SK-N-SH treated with all-trans-retinoic acid at 6 μM for 48 hours (cell line): ENCODE data around the gene ABCB10.
"Not testable (repeated sequence)": the region's sequence is repeated elsewhere in the genome, so short reads cannot be mapped to it uniquely, and the experiment has no call there.

Source experiments
- ZFP30 ChIP-seq: fragments of 450-650 bp; formaldehyde crosslinking; IDR thresholded peaks from 2 replicates; pipeline ENCODE4 v1.5.0; 2022; ENCODE audit warnings: mild to moderate bottlenecking, moderate library complexity
- TF ChIP-seq, protein P1 (sequence below): fragments of 250-450 bp; sonication (Bioruptor Pico); IDR thresholded peaks from 2 replicates; pipeline ENCODE4 v1.8.0; 2020; ENCODE audit warnings: mild to moderate bottlenecking, moderate library complexity, borderline replicate concordance

DNA sequence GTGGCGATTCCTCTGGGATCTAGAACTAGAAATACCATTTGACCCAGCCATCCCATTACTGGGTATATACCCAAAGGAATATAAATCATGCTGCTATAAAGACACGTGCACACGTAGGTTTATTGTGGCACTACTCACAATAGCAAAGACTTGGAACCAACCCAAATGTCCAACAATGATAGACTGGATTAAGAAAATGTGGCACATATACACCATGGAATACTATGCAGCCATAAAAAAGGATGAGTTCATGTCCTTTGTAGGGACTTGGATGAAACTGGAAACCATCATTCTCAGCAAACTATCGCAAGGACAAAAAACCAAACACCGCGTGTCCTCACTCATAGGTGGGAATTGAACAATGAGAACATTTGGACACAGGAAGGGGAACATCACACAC, 46.9 kb downstream of the ABCB10 start:
- TF ChIP-seq ZFP30 (CRISPR knock-in tag): not testable (repeated sequence)
- TF ChIP-seq, protein P1, sequence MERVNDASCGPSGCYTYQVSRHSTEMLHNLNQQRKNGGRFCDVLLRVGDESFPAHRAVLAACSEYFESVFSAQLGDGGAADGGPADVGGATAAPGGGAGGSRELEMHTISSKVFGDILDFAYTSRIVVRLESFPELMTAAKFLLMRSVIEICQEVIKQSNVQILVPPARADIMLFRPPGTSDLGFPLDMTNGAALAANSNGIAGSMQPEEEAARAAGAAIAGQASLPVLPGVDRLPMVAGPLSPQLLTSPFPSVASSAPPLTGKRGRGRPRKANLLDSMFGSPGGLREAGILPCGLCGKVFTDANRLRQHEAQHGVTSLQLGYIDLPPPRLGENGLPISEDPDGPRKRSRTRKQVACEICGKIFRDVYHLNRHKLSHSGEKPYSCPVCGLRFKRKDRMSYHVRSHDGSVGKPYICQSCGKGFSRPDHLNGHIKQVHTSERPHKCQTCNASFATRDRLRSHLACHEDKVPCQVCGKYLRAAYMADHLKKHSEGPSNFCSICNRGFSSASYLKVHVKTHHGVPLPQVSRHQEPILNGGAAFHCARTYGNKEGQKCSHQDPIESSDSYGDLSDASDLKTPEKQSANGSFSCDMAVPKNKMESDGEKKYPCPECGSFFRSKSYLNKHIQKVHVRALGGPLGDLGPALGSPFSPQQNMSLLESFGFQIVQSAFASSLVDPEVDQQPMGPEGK (CRISPR knock-in tag): not testable (repeated sequence)
